Neural progenitor cell (in vitro differentiated cells): ENCODE measurements around the gene FBF1. TPM values are rescaled to one million over a fixed set of nuclear protein-coding genes. Genes with fewer than 3 reads are reported as not detected.

Experiments used
- DNase-seq: peaks from one replicate; pipeline ENCODE4 v3.0.0-alpha.2; 2016; ENCODE audit warnings: low spot score
- H2AFZ ChIP-seq: fragments of 200-600 bp; sonication (generic); replicated peaks from 2 replicates; pipeline ENCODE4 v1.6.1; 2016; ENCODE audit warnings: antibody characterized with exemption
- H3F3A ChIP-seq: fragments of 200-600 bp; sonication (generic); 2 replicates; pipeline ENCODE4 v1.6.1; 2016; ENCODE audit warnings: antibody characterized with exemption, low read depth
- H3K27ac ChIP-seq: fragments of 200-600 bp; sonication (generic); 2 replicates; pipeline ENCODE4 v1.5.1; 2016; ENCODE audit warnings: mild to moderate bottlenecking
- H3K27me3 ChIP-seq: fragments of 200-600 bp; sonication (generic); 2 replicates; pipeline ENCODE4 v1.6.1; 2016; ENCODE audit warnings: mild to moderate bottlenecking, moderate library complexity
- H3K36me3 ChIP-seq: fragments of 200-600 bp; sonication (generic); 2 replicates; pipeline ENCODE4 v1.5.1; 2016
- H3K4me1 ChIP-seq: fragments of 200-600 bp; sonication (generic); 2 replicates; pipeline ENCODE4 v1.6.1; 2016; ENCODE audit warnings: mixed run types
- H3K4me2 ChIP-seq: fragments of 200-600 bp; sonication (generic); 2 replicates; pipeline ENCODE4 v1.6.1; 2016
- H3K4me3 ChIP-seq: fragments of 200-600 bp; sonication (generic); 2 replicates; pipeline ENCODE4 v1.5.1; 2016
- H3K79me2 ChIP-seq: fragments of 200-600 bp; sonication (generic); 2 replicates; pipeline ENCODE4 v1.6.1; 2016; ENCODE audit warnings: low read depth
- H3K9ac ChIP-seq: fragments of 200-600 bp; sonication (generic); 2 replicates; pipeline ENCODE4 v1.6.1; 2016
- H3K9me3 ChIP-seq: fragments of 200-600 bp; sonication (generic); 2 replicates; pipeline ENCODE4 v1.5.1; 2016; ENCODE audit warnings: low read depth
- H4K20me1 ChIP-seq: fragments of 200-600 bp; sonication (generic); 2 replicates; pipeline ENCODE4 v1.6.1; 2016; ENCODE audit warnings: low read depth
- H3K27ac Mint-ChIP-seq: 3 replicates; pipeline ENCODE4 v1.8.0; 2021; ENCODE audit warnings: mixed read lengths
- H3K27me3 Mint-ChIP-seq: 2 replicates; pipeline ENCODE4 v1.8.0; 2022; ENCODE audit warnings: low read depth, mild to moderate bottlenecking, inconsistent platforms, moderate library complexity, mixed read lengths; ENCODE audit not compliant: insufficient read depth
- H3K36me3 Mint-ChIP-seq: 3 replicates; pipeline ENCODE4 v1.8.0; 2021; ENCODE audit warnings: mixed read lengths
- H3K4me1 Mint-ChIP-seq: 3 replicates; pipeline ENCODE4 v1.8.0; 2021; ENCODE audit warnings: mixed read lengths
- H3K4me3 Mint-ChIP-seq: 3 replicates; pipeline ENCODE4 v1.8.0; 2021; ENCODE audit warnings: mild to moderate bottlenecking, moderate library complexity, mixed read lengths
- H3K9me3 Mint-ChIP-seq: 3 replicates; pipeline ENCODE4 v1.8.0; 2020; ENCODE audit warnings: mixed read lengths
- EZH2 ChIP-seq: fragments of 200-600 bp; sonication (generic); IDR thresholded peaks from 2 replicates; pipeline ENCODE4 v1.6.1; 2017; ENCODE audit warnings: antibody characterized with exemption, mild to moderate bottlenecking, moderate library complexity
- EZH2phosphoT487 ChIP-seq: fragments of 200-600 bp; sonication (generic); IDR thresholded peaks from 2 replicates; pipeline ENCODE4 v1.6.1; 2017; ENCODE audit warnings: antibody characterized with exemption
- total RNA-seq: library from RNA; depleted of rRNA; stranded (reverse); fragments of >200 nt; gene quantifications from 2 replicates; pipeline ENCODE4 v1.2.3, GENCODE V29; 2015; ENCODE audit warnings: low replicate concordance
- TF ChIP-seq, protein P1 (sequence below): fragments of 200-600 bp; sonication (generic); IDR thresholded peaks from 2 replicates; pipeline ENCODE4 v1.5.1; 2017; ENCODE audit warnings: antibody characterized with exemption, mild to moderate bottlenecking

Gene FBF1
- total RNA-seq, 1 donor from 2014 or later = 11.2 TPM

DNA sequence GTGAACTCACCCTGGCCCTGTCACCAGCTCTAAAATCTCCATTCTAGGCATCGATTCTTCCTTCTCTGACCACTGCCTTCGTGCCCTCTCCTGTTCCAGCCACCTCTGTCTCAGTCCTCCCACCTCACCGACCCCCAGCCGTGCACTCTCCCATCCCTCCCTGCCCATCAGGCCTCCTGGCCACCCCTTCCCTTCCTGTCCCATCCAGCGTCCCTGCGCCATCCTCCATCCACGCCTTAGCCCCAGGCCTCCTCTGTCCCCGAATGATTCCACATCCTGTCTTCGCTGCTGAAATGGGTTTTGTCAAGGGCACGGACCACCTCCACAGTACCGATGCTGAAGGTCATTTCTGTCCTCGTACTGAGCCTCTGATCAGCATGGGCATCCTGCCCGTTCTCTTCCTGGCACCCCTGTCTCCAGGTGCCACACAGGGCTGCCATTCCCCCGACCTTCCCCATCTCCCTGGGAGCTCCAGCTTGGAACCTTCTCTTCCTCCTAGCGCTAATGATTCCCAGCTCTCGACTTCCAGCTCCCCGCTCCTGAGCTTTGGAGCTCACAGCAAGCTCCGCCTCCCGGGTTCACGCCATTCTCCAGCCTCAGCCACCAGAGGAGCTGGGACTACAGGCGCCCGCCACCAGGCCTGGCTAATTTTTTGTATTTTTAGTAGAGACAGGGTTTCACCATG, 46.7 kb downstream of the FBF1 start:
- TF ChIP-seq EZH2 = no peak
- TF ChIP-seq, protein P1, sequence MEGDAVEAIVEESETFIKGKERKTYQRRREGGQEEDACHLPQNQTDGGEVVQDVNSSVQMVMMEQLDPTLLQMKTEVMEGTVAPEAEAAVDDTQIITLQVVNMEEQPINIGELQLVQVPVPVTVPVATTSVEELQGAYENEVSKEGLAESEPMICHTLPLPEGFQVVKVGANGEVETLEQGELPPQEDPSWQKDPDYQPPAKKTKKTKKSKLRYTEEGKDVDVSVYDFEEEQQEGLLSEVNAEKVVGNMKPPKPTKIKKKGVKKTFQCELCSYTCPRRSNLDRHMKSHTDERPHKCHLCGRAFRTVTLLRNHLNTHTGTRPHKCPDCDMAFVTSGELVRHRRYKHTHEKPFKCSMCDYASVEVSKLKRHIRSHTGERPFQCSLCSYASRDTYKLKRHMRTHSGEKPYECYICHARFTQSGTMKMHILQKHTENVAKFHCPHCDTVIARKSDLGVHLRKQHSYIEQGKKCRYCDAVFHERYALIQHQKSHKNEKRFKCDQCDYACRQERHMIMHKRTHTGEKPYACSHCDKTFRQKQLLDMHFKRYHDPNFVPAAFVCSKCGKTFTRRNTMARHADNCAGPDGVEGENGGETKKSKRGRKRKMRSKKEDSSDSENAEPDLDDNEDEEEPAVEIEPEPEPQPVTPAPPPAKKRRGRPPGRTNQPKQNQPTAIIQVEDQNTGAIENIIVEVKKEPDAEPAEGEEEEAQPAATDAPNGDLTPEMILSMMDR = no peak
- no peak for TF ChIP-seq EZH2phosphoT487
- Histone ChIP-seq H3K36me3 (no peaks in the 10 kb centered on the region), H3K9ac (no peak overlapping the region), H3K27ac (no peak overlapping the region), H3K79me2 (peaks cover 26% of the 10 kb centered on the region), H3K9me3 (no peaks in the 10 kb centered on the region), H3F3A (peaks cover 14% of the 10 kb centered on the region), H3K4me2 (peak overlapping the region; percentile 78), H3K27me3 (no peaks in the 10 kb centered on the region), H3K4me3 (no peak overlapping the region), H2AFZ (no peak overlapping the region), H4K20me1 (peaks cover 11% of the 10 kb centered on the region), H3K4me1 (peaks cover 16% of the 10 kb centered on the region)
- peak; percentile 55 for DNase-seq
- Mint-ChIP-seq H3K4me3 (peak overlapping the region; percentile 12), H3K9me3 (no peaks in the 10 kb centered on the region), H3K36me3 (peaks cover 8% of the 10 kb centered on the region), H3K27me3 (peaks cover 4% of the 10 kb centered on the region), H3K27ac (peak overlapping the region; percentile 46), H3K4me1 (peaks cover 41% of the 10 kb centered on the region)

DNA sequence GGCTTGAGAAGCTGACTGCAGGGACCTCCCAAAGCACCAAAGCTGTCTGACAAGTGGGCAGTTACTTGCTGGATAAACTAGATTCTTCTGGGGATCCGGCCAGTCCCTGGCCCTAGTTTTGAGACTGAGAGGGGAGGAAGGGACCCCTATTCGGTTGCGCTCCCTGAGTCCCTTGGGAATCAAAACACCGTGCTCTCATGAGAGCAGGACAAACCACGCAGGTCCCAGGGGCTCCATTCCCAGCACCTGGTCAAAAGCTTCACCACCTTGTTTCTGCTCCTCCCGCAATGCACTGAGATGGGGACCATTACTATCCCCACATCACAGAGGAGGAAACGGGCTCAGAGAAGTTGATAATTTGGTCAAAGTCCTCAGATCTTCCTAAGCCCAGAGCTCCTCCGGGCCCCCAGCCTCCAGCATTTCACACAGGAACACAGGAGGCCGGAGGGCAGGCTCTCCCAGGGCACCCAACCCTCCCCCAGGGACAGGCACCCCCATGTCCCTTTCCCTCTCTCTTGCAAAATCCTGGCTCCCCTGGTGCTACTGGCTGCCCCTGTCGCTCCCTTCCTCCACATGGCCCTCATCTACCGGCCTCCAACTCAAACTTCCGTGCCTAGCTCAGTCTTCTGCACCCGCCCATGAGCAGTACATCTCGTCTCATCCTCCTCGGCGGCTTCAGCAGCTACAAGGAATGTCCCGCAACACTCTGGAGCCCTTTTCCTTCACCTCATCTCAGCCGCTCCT, 47.4 kb downstream of the FBF1 start:
- peak overlapping the region; percentile 58 for H3K27ac Mint-ChIP-seq

DNA sequence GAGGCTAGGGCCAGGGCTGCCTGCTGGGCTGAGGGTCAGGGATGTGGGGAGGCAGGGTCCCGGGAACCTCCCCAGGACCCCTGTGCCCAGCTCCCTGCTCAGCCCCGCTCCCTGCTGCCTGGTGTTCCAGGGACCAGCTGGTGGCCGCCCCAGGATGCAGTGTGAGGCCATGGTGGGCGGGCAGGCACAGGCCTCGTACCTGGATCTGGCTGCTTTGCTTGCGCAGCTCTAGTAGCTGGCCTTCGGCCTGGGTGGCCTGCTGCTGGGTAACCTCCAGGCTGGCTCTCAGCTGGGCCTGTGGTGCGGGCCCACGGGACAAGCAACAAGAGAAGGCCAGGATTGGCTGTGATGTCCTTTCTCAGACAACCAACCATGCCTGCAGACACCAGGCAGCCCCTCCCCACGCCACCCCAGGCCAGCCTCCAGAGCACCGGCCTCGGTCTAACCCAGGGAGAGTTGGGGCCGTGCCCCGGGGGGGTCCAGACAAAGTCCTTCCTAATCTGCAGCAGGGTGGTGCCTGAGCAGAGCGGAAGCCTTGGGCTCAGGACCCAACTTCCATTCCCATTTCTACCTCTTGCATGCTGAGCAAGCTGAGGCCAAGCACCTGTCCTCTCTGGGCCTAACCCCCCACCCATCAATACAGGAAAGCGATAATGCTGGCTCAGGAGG, 48.2 kb downstream of the FBF1 start:
- Histone ChIP-seq H3K4me3 (no peak overlapping the region), H2AFZ (no peak overlapping the region), H3K4me2 (no peak overlapping the region), H3K27ac (no peak overlapping the region), H4K20me1 (peaks cover 11% of the 10 kb centered on the region), H3K36me3 (no peaks in the 10 kb centered on the region), H3K4me1 (peaks cover 16% of the 10 kb centered on the region), H3K27me3 (no peaks in the 10 kb centered on the region), H3F3A (peaks cover 7% of the 10 kb centered on the region), H3K9ac (no peak overlapping the region), H3K79me2 (peaks cover 26% of the 10 kb centered on the region), H3K9me3 (no peaks in the 10 kb centered on the region)
- H3K4me1 Mint-ChIP-seq = peaks cover 40% of the 10 kb centered on the region
- H3K4me3 Mint-ChIP-seq = no peak overlapping the region
- H3K27me3 Mint-ChIP-seq = peaks cover 7% of the 10 kb centered on the region
- H3K27ac Mint-ChIP-seq = no peak overlapping the region
- H3K9me3 Mint-ChIP-seq = no peaks in the 10 kb centered on the region
- DNase-seq = no peak
- TF ChIP-seq, protein P1 = no peak
- TF ChIP-seq EZH2 = no peak
- no peak for TF ChIP-seq EZH2phosphoT487
- peaks cover 8% of the 10 kb centered on the region for H3K36me3 Mint-ChIP-seq

More for the DNA sequence above, 47.4 kb downstream of the FBF1 start:
- H4K20me1 ChIP-seq = peaks cover 11% of the 10 kb centered on the region
- peaks cover 26% of the 10 kb centered on the region for H3K79me2 ChIP-seq
- no peak overlapping the region for H3K4me2 ChIP-seq
- TF ChIP-seq, protein P1 = no peak
- TF ChIP-seq EZH2 = no peak
- no peak overlapping the region for H3K4me3 ChIP-seq
- H3K36me3 Mint-ChIP-seq = peaks cover 8% of the 10 kb centered on the region
- H3K4me1 Mint-ChIP-seq = peaks cover 41% of the 10 kb centered on the region
- H3K27ac ChIP-seq = no peak overlapping the region
- peaks cover 4% of the 10 kb centered on the region for H3K27me3 Mint-ChIP-seq
- H3K4me1 ChIP-seq = peaks cover 16% of the 10 kb centered on the region
- H3K4me3 Mint-ChIP-seq = peak overlapping the region; percentile 12
- H3K9ac ChIP-seq = no peak overlapping the region
- DNase-seq = no peak
- peaks cover 14% of the 10 kb centered on the region for H3F3A ChIP-seq
- no peaks in the 10 kb centered on the region for H3K27me3 ChIP-seq
- no peaks in the 10 kb centered on the region for H3K36me3 ChIP-seq
- H3K9me3 Mint-ChIP-seq = no peaks in the 10 kb centered on the region
- H2AFZ ChIP-seq = no peak overlapping the region
- no peaks in the 10 kb centered on the region for H3K9me3 ChIP-seq
